HG03097 (cell line): ENCODE results near the gene PCARE.

ENCODE experiments used
- ATAC-seq: cut with Tn5 transposase; IDR thresholded peaks from one replicate; pipeline ENCODE4 v1.9.1; 2021; ENCODE audit not compliant: unreplicated experiment, low FRiP score

PCARE gene

DNA sequence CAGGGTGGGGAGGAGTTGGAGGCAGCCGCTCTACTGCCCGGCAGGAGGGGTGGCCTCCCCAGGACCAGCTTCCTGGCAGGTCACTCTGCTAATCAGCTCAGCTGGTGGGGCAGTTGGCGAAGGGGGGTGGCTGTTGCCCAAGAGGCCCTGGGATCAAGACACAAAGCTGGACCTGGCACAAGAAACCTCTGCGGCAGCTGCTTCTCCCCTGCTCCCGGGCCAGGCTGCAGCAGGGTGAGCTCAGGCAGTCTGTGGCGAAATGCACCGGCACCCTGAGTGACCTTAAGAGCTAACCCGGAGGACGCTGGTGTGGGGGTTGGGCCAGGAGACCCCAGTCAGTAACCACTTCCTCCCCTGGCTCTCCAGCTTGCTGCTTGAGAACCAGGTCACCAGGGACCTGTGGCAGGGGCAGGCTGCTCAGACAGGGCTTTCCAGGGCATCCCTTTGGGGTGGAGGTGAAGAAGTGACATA lies 62.1 kb downstream of the PCARE start:
- peak; percentile 34 for ATAC-seq
